HEK293T (cell line): Measurements from ENCODE around the gene TWIST2.

Source experiments
- CTCF ChIA-PET: fragments of 350-600 bp; formaldehyde crosslinking; extraction: SDS; loops from one replicate; lab custom pipeline; 2021; ENCODE audit warnings: antibody characterized with exemption, inconsistent platforms; lab: Yijun Ruan, JAX
- POLR2A ChIA-PET: fragments of 350-600 bp; formaldehyde crosslinking; extraction: SDS; loops from one replicate; lab custom pipeline; 2020; ENCODE audit warnings: antibody characterized with exemption, inconsistent platforms; lab: Yijun Ruan, JAX
- DNase-seq: peaks from one replicate; pipeline ENCODE4 v3.0.0; 2012; ENCODE audit warnings: mixed read lengths; ENCODE audit errors: extremely low spot score
- ARNT ChIP-seq: fragments of 450-650 bp; IDR thresholded peaks from 2 replicates; pipeline ENCODE4 v1.6.1; 2017; ENCODE audit warnings: mild to moderate bottlenecking
- BHLHE40 ChIP-seq: fragments of 450-650 bp; IDR thresholded peaks from 2 replicates; pipeline ENCODE4 v1.6.1; 2016; ENCODE audit warnings: mild to moderate bottlenecking, moderate library complexity, borderline replicate concordance
- CTBP1 ChIP-seq: fragments of 450-650 bp; IDR thresholded peaks from 2 replicates; pipeline ENCODE4 v1.6.1; 2016; ENCODE audit warnings: borderline replicate concordance
- ELF4 ChIP-seq: fragments of 450-650 bp; IDR thresholded peaks from 2 replicates; pipeline ENCODE4 v1.6.1; 2017; ENCODE audit warnings: antibody characterized with exemption
- FOXA1 ChIP-seq: fragments of 450-650 bp; IDR thresholded peaks from 2 replicates; pipeline ENCODE4 v1.6.1; 2016; ENCODE audit warnings: mild to moderate bottlenecking
- FOXK2 ChIP-seq: fragments of 450-650 bp; IDR thresholded peaks from 2 replicates; pipeline ENCODE4 v1.6.1; 2016; ENCODE audit warnings: mild to moderate bottlenecking
- FOXM1 ChIP-seq: fragments of 450-650 bp; IDR thresholded peaks from 2 replicates; pipeline ENCODE4 v1.6.1; 2017; ENCODE audit warnings: mild to moderate bottlenecking, borderline replicate concordance
- HDGF ChIP-seq: fragments of 450-650 bp; IDR thresholded peaks from 2 replicates; pipeline ENCODE4 v1.6.1; 2017; ENCODE audit warnings: antibody characterized with exemption, borderline replicate concordance
- L3MBTL2 ChIP-seq: fragments of 450-650 bp; conservative IDR thresholded peaks from 2 replicates; pipeline ENCODE4 v1.6.1; 2016; ENCODE audit warnings: mild to moderate bottlenecking
- LEF1 ChIP-seq: fragments of 450-650 bp; IDR thresholded peaks from 2 replicates; pipeline ENCODE4 v1.6.1; 2017; ENCODE audit warnings: mild to moderate bottlenecking, borderline replicate concordance
- NFRKB ChIP-seq: fragments of 450-650 bp; IDR thresholded peaks from 2 replicates; pipeline ENCODE4 v1.6.1; 2016; ENCODE audit warnings: mild to moderate bottlenecking, moderate library complexity
- SP1 ChIP-seq: fragments of 450-650 bp; IDR thresholded peaks from 2 replicates; pipeline ENCODE4 v1.6.1; 2017
- SUZ12 ChIP-seq: fragments of 450-650 bp; IDR thresholded peaks from 2 replicates; pipeline ENCODE4 v1.6.1; 2016; ENCODE audit warnings: mild to moderate bottlenecking
- TARDBP ChIP-seq: fragments of 450-650 bp; IDR thresholded peaks from 2 replicates; pipeline ENCODE4 v1.6.1; 2016
- ZNF384 ChIP-seq: fragments of 450-650 bp; IDR thresholded peaks from 2 replicates; pipeline ENCODE4 v1.6.1; 2016
- TF ChIP-seq, protein P1 (sequence below): fragments of 450-650 bp; IDR thresholded peaks from 2 replicates; pipeline ENCODE4 v1.6.1; 2016

Gene TWIST2

DNA sequence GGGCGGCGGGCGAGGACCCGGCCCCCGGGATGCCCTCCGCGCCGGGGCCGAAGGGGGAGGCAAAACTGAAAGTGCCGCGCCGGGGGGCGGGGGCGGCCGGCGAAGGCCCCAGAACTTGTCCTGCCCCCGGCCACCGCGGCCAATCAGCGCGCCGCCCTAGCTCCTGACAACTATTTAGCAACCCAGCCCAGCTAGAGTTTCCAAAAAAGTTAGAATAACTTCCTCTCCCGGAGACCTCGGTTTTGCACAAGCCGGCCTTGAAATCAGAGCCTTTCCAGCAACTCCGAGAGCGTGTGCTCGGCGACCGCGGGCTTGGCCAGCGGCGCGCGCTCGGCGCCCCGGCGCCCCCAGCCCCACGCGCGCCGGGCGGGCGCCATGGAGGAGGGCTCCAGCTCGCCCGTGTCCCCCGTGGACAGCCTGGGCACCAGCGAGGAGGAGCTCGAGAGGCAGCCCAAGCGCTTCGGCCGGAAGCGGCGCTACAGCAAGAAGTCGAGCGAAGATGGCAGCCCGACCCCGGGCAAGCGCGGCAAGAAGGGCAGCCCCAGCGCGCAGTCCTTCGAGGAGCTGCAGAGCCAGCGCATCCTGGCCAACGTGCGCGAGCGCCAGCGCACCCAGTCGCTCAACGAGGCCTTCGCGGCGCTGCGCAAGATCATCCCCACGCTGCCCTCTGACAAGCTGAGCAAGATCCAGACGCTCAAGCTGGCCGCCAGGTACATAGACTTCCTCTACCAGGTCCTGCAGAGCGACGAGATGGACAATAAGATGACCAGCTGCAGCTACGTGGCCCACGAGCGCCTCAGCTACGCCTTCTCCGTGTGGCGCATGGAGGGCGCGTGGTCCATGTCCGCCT, at the start of gene TWIST2:
Gene TWIST2, plus strand, starts transcription at position 245 of the 850 bp plus-strand sequence. Its CDS starts 131 bp downstream, at position 376.
- ChIA-PET CTCF (no interaction called here), POLR2A (interaction anchor here (1.0 to 1.8 kb wide), 3 partner anchors 15 to 44 kb away, joined by 3 to 10 read pairs (median 3); no protein-coding TSS in a partner anchor)
- no peak for DNase-seq
- peak; percentile 39; the same call in 1 of the 2 replicates for TF ChIP-seq L3MBTL2
- TF ChIP-seq ARNT: no peak
- TF ChIP-seq ELF4: no peak

DNA sequence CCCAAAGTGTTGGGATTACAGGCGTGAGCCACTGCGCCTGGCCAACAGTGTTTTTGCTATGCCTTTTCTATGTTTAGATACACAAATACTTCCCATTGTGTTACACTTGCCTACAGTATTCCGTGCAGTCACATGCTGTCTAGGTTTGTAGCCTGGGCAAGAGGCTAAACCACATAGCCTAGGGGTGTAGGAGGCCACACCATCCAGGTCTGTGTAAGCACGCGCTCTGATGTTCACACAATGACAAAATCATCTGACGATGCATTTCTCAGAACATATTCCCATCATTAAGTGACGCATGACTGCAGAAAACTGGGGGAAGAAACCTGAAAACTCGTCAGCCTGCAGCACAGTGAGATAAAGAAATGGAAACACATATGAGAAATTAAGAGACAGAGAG, 46.1 kb upstream of the TWIST2 start:
- DNase-seq: no peak
- no peak for TF ChIP-seq ELF4
- ChIA-PET CTCF (no interaction called here), POLR2A (no interaction called here)

DNA sequence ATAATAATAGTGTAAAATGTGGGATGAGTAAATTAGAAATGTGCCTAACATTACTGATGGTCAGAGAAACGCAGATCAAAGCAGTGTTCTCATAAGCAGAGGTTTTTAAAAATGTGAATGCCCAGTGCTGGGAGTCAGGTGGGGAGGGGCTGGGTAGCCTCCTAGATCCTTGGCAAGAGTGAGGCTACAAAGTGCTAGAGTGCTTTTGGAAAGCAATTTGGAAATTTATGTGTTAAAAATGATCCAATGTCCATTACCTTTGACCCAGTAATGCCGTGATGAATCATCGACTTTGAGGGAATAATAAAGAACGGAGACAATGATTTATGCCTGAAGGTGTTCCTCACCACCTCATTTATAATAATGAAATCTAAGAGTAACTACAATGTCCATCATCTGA, 44.9 kb upstream of the TWIST2 start:
- TF ChIP-seq ELF4 (no peak), SUZ12 (no peak), BHLHE40 (no peak), L3MBTL2 (no peak), ZNF384 (no peak), SP1 (no peak), NFRKB (no peak), CTBP1 (no peak), FOXA1 (no peak), FOXM1 (no peak), LEF1 (no peak), HDGF (no peak), ARNT (no peak), FOXK2 (no peak), TARDBP (no peak)
- TF ChIP-seq, protein P1, sequence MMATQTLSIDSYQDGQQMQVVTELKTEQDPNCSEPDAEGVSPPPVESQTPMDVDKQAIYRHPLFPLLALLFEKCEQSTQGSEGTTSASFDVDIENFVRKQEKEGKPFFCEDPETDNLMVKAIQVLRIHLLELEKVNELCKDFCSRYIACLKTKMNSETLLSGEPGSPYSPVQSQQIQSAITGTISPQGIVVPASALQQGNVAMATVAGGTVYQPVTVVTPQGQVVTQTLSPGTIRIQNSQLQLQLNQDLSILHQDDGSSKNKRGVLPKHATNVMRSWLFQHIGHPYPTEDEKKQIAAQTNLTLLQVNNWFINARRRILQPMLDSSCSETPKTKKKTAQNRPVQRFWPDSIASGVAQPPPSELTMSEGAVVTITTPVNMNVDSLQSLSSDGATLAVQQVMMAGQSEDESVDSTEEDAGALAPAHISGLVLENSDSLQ: no peak
- POLR2A ChIA-PET: no interaction called here
- DNase-seq: no peak
- CTCF ChIA-PET: no interaction called here

DNA sequence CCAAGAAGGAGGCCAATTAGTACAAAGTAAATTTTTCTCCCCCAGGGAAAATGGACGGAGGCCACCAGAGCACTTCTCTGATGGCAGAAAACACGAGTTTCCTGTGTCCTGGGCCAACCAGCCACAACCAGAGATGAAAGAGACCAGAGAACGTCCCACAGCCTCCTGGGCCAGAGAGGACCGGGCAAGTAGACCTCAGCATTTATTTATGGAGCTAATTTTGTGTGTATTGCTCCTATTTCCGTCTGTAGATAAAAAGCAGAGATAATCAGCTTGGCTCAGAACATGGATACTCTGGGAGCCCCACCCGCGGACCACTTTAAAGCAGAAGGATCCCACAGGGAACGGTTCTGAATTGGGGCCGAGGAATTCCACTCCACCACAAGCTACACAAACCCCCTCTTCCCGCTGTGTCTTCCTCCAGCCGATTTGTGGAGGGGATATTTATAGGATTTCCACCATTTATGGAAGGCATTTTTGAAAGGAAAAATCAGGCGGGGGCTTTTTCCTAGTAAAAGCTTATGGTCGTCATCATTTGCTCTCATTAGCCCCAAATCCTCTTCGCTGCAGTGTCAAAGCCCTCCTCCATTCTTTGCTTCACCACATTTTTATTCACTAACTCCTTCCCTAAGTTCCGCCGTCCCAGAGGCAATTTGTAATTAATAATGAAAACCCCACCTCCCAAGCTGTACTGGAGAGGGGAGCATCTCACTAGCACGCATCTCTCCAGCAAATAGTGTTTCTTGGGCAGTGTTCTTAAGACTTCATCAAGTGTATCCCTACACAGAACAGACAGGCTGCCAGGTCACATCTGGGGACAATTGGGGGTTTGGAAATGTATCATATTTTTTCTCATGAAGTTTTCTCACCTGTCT, 43.7 kb upstream of the TWIST2 start:
- ChIA-PET CTCF (interaction anchor here (0.6 kb wide), 1 partner anchor 236 kb away, joined by 3 read pairs; no protein-coding TSS in a partner anchor), POLR2A (interaction anchor here (1.3 kb wide), 1 partner anchor 44 kb away, joined by 3 read pairs; the partner anchor contains the start of gene TWIST2)
- no peak for DNase-seq
- TF ChIP-seq FOXK2 (no peak), HDGF (no peak), ZNF384 (no peak), FOXA1 (no peak), ARNT (no peak), LEF1 (no peak), BHLHE40 (no peak), CTBP1 (no peak), NFRKB (no peak), SUZ12 (no peak), FOXM1 (no peak), SP1 (no peak), L3MBTL2 (no peak), ELF4 (no peak), TARDBP (no peak)
- TF ChIP-seq, protein P1: no peak

DNA sequence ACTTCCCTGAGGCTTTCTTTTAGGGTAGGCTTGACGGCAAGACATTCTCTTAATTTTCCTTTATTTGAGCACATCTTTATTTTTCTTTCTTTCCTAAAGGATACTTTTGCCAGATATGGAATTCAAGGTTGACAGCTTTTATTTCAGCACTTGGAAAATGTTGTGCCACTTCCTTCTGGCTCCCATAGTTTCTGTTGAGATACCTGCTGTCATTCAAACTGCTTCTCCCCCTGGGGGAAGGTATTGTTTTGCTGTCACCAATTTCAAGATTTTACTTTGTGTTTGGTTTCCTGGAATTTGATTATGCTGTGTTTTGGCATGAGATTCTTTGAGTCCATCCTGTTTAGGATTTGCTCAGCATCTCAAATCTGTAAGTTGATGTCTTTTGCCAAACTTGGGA, 39.1 kb upstream of the TWIST2 start:
- POLR2A ChIA-PET: no interaction called here
- TF ChIP-seq, protein P1: 0 out of 2 replicates have a peak, but pooled peaks have one; percentile 32
- no peak for TF ChIP-seq NFRKB
- DNase-seq: no peak
- CTCF ChIA-PET: no interaction called here

DNA sequence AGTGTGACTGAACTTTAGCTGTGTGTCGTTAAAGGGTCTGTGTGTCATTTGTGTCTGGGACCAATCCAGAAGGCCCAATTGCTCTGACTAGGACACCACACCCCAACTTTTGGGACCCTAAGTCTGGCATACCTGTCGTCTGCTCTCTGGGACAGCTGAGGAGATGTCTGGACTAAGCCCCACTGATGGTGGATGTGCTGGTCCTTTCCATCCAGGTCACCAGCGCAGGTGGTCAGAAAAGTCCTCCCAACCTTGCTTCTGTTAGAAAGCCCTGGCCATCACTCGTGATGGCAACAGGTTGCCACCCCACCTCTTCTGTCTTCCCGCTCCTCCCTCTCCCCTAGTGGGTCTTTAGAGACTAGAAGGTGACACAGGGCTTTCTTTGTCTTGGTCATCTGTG, 37.6 kb upstream of the TWIST2 start:
- CTCF ChIA-PET: no interaction called here
- DNase-seq: no peak
- TF ChIP-seq FOXK2: no peak
- no peak for TF ChIP-seq L3MBTL2
- no peak for TF ChIP-seq SUZ12
- no peak for TF ChIP-seq NFRKB
- no peak for TF ChIP-seq HDGF
- no peak for TF ChIP-seq SP1
- TF ChIP-seq, protein P1: no peak
- no peak for TF ChIP-seq ELF4
- TF ChIP-seq ARNT: no peak
- TF ChIP-seq FOXM1: no peak
- POLR2A ChIA-PET: no interaction called here
